ENCODE data around the gene EPB42.
"Not testable (repeated sequence)": the region's sequence is repeated elsewhere in the genome, so short reads cannot be mapped to it uniquely, and the experiment has no call there.

Gene EPB42

GRCh38 chr15:43185157-43186002, 35.4 kb downstream of the EPB42 start, which contains the start of gene CCNDBP1:
TSS of gene CCNDBP1 (plus strand) at chr15:43185403. CDS start at chr15:43185499, 96 bp downstream.
- peak; percentile 71 for DNase-seq (ENCODE audit: low read depth in 2 of 2)

GRCh38 chr15:43184407-43185124, 36.3 kb downstream of the EPB42 start:
- no peak for DNase-seq (ENCODE audit: low read depth in 2 of 2)

DNA sequence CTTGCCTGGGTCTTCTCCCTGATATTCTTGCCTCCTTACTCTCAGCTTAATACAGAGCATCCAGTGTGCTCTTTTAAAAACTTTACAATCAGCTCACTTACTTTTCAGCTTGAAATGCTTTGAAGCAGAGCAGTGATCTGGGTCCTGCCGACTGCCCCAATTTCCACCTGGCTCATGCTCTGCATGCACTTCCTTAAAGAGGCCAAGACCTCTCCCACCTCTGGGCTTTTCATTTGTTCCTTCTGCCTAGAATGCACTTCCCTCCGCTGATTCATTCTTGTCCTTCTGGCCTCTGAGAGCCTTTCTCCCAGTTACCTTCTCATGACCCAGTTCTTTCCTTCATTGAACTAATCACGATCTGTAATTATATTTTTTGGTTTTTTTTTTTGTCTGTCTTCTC, 37.5 kb downstream of the EPB42 start:
- DNase-seq (ENCODE audit: low read depth in 2 of 2), result no peak

DNA sequence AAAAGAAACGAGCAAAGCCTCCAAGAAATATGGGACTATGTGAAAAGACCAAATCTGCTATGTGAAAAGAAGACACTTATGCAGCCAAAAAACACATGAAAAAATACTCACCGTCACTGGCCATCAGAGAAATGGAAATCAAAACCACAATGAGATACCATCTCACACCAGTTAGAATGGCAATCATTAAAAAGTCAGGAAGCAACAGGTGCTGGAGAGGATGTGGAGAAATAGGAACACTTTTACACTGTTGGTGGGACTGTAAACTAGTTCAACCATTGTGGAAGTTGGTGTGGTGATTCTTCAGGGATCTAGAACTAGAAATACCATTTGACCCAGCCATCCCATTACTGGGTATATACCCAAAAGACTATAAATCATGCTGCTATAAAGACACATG, 43.7 kb downstream of the EPB42 start:
- not testable (repeated sequence) for DNase-seq (ENCODE audit: low read depth in 2 of 2)

- DNase-seq (ENCODE audit: low read depth in 2 of 2), result not testable (repeated sequence)
Observed at GRCh38 chr15:43175656-43176309, 45.0 kb downstream of the EPB42 start.

- no peak for DNase-seq (ENCODE audit: low read depth in 2 of 2)
Observed at GRCh38 chr15:43169888-43170287, 50.9 kb downstream of the EPB42 start.

DNA sequence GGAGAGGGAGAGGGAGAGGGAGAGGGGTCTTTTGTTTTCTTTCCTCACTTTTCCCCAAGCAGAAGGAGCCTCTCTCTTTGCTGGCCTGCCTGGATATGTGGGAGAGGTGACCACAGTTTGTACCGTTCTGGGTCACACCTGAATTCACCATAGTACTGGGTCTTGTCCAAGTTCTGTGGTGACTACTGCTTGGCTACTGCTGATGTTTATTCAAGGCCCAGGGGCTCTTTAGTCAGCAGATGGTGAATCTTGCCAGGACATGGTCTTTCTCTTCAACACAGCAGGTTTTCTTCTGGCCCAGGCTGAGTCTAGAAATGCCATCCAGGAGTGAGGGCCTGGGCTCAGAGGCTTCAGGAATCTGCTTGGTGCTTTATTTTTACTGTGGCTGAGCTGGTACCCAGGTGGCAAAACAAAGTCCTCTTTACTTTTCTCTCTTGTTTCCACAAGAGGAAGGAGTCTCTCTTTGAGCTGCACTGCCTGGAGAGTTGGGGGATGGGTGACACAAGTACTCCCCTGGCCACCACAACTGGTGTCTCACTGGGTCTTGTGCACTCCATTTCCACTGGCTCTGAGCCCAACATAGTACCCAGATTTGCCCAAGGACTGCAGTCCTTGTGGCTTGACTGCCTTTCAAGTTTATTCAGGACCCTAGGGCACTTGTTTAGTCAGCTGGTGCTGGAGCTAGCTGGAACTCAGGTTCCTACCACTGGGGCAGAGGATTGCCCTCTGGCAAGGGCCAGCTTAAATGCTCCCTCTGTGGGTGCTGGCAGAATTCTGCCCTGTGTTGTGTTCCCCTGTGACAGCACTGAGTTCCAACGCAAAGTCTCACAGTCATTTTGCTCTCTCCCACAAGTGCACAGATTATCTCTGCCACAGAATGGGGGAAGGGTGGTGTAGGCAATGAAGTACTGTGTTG, 52.4 kb downstream of the EPB42 start:
- DNase-seq (ENCODE audit: low read depth in 2 of 2), result no peak

GRCh38 chr15:43167261-43167660, 53.6 kb downstream of the EPB42 start:
- DNase-seq (ENCODE audit: low read depth in 2 of 2), result not testable (repeated sequence)

DNA sequence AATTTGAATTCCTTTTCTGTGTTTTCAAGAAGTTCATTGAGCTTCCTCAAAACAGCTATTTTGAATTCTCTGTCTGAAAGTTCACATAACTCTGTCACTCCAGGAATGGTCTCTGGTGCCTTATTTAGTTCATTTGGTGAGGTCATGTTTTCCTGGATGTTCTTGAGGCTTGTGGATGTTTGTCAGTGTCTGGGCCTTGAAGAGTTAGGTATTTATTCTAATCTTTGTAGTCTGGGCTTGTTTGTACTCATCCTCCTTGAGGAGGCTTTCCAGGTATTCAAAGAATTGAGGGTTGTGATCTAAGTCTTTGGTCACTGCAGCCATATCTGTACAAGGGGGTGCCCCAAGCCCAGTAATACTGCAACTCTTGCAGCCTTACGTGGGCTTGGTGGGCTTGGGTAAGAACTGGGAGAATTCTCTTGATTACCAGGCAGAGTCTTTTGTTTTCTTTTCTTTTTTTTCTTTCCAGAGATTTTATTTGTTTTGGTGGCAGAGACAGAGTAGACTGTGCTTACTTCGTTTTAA, 55.0 kb downstream of the EPB42 start:
- DNase-seq (ENCODE audit: low read depth in 2 of 2), result no peak

DNA sequence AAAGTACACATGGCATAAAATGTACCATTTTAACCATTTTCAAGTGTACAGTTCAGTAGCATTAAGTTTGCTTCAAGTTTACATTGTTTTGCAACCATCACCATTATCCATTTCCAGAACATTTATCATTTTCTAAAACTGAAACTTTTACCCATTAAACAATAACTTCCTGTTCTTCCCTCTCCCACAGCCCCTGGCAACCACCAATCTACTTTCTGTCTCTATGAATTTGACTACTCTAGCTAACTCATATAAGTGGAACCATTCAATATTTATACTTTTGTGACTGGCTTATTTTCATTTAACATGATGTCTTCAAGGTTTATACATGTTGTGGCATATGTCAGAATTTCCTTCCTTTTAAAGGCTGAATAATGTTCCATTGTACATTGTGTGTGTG, 67.5 kb downstream of the EPB42 start:
- no peak for DNase-seq (ENCODE audit: low read depth in 2 of 2)

DNA sequence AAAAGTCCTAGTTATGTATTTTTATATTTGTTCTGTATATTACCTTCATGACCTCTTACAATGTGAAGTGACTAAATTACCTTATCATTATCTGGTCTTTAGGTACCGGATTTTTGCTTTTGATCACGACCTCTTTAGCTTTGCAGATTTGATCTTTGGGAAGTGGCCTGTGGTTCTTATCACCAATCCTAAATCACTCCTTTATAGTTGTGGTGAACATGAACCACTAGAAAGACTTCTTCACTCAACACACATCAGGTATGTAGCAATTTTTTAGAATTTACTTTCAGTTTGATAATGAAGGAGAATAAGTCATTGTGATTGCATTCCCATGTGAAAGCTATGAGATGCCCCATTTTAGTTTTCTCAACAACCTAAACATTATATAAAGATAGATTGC, 69.1 kb downstream of the EPB42 start:
- DNase-seq (ENCODE audit: low read depth in 2 of 2), result no peak

DNA sequence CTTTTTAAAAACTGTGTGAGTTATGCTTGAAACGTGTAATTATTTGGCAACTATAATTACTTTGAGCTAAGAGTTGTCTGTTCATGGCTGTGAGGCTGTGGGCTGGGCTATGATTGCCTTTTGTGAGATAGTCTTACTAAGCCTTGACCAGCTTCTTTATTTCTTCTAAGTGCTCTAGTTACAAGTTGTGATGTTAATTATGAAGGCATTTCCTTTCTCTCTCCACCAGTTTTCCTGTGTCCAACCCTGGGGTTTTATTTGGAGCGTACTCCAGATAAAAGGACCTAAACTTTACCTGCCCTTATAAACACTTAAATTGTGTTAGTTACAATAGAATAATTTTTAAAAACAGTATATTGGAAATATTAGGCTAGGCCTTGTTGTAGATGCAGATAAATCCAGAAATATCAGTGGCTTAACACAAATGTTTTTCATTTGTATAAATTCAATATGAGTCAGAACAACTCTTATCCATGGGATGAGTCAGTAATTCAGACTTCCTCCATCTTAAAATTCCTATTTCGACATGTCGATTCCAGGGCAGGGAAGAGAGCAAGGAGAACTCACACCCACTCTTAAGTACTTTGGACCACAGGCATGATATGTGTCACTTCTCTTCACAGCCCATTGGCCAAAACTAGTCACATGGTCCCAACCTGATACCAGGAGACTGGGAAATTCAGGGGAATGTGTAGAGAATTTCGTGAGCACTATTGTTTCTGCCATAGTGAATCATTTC, 70.5 kb downstream of the EPB42 start:
- no peak for DNase-seq (ENCODE audit: low read depth in 2 of 2)
